Measurements from ENCODE around the gene IGLON5.

IGLON5 gene

GRCh38 chr19:51311351-51312257 is at the start of gene IGLON5:
Gene IGLON5 (plus strand): TSS chr19:51311644. CDS start chr19:51311848, 204 bp downstream.
- no peak for DNase-seq

- no peak for DNase-seq
Measured at GRCh38 chr19:51263808-51264207, 47.6 kb upstream of the IGLON5 start.

- no peak for DNase-seq
Measured at GRCh38 chr19:51271067-51271466, 40.4 kb upstream of the IGLON5 start.

GRCh38 chr19:51272183-51272810 is 39.1 kb upstream of the IGLON5 start:
- DNase-seq = no peak

- DNase-seq = no peak
Measured at GRCh38 chr19:51274049-51274770, 37.2 kb upstream of the IGLON5 start.

GRCh38 chr19:51277112-51277511 is 34.3 kb upstream of the IGLON5 start:
- no peak for DNase-seq

DNA sequence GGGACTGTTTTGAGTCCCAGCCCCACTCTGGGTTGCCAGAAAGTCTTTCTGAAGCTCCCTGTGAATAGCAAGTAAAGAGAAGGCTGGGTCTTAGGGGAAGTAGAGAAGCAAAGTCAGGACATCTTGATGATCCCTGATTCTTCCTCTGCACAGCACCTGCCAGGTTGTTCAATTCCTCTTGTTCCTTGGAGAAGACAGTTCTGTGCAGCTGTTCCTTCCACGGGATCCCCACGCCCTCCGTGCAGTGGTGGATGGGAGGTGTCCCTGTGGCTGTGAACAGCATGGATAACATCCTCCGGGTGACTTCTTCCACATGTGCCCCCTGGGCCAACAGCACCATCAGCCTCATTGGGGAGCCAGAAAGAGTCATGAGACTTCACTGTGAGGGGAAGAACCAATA is 29.1 kb upstream of the IGLON5 start:
- no peak for DNase-seq

DNA sequence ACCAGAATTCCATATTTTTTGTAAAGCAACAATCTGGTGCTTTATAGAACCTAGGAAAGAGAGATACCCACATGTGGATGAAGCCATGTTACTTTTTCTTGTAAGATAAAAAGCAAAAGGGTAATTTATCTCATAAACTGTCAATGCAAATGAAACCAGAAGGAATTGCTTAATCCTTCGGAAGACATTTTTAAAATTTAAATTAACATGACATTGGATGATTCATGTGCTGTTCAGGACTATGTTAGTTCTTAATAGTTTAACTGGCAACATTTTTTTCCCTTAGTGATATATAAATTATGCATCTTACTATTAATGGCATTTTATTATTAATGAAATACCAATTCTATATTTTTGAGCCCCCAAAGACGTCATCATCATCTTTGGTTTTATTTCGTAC is 25.8 kb upstream of the IGLON5 start:
- DNase-seq = no peak

DNA sequence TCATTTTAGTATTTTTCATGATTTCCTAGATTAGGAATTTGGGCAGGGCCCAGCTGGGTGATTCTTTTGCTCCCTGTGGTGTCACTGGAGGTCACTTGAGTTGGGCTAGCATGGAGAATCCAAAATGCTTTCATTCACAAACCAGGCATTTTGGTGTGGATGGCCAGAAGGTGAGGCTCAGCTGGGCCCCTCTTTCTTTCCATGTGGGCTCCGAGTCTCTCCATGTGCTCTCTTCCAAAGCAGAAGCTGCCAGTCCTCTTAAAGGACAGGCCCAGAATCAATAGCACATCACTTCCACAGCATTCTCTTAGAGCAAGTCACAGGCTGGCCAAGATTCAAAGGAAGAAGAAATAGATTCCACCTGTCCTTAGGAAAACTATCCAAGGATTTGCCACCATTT is 21.8 kb upstream of the IGLON5 start:
- DNase-seq = no peak

DNA sequence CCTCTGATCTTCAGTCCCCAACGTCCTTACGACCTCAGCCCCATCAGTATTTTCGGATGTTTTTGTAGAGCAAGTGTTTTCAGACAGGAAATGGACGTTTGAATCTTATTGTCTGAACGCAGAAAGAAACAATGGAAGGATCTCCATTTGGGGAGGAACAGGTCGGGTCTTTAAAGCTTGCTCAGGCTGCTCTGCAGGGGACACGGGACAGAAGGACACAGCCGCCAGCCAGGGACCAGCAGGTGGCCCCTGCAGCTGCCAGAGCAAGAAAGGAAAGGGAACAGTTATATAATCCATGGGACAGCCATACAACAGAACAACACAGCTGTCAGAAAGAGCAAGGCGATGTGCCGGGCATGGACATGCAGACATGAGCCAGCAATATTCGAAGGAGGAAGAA is 18.5 kb upstream of the IGLON5 start:
- no peak for DNase-seq

DNA sequence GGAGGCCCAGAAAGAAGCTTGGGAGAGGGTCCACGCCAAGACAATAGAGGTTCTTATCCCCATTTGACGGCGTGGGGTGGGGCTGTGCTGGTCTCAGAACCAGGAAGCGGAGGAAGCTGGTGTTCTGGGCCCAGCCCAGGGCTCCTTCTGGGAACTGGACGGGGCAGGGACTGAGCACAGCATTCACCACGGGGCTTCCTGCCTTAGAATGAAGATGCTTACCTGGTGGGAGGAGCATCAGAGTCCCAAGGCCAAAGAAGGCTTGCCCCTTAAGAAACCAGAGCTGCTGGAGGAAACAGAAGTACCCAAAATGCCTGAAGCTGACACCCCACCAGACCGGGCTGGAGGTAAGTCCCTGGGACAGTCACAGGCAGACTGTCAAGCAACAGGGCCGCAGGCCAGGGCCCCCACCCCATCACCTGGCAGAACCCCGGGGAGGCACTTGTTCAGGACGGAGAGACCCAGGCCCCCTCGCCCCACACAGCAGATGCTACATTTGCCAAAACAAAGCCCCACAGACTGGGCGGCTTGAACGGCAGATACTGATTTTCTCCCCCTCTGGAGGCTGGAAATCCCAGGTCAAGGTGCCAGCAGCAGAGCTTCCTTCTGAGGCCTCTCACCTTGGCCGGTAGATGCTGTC is 17.8 kb upstream of the IGLON5 start:
- no peak for DNase-seq

DNA sequence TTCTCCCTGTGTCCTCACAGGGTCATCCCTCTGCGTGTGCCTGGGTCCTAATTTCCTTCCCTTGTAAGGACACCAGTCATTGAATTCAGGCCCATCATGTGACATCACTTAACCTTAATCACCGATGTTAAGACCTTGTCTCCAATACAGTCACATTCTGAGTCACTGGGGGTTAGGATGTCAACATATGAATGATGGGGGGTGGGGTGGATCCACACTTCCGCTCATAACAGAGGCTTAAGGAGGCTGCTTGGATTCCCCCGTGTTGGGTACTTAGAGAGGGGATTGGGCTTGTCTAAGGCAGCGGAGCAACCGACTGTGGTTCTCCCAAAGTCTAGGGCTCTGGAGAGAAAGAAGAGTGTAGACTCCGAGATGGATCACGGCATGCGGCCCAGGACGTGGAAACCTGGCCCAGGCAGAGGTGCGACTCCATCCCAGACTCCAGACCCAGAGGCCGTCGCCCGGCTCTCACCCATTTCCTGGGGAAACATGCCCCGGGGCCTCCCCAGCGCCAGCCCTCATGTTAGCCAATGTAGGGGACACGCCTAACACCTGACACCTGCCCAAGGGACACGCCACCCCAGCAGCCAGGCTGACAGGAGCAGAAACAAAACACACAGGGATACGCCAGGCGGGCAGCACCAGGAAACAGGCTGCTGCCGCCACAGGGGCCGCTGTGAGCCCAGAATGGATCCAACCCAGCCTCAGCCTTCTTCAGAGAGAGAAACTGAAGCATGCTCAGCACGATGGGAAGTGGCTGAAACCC is 17.1 kb upstream of the IGLON5 start:
- DNase-seq = no peak

GRCh38 chr19:51294977-51295375 is 16.5 kb upstream of the IGLON5 start:
- DNase-seq = no peak

- DNase-seq = no peak
Measured at GRCh38 chr19:51295382-51296126, 15.9 kb upstream of the IGLON5 start.

- no peak for DNase-seq
Measured at GRCh38 chr19:51296336-51297093, 14.9 kb upstream of the IGLON5 start.

GRCh38 chr19:51297406-51297805 is 14.0 kb upstream of the IGLON5 start:
- DNase-seq = no peak

GRCh38 chr19:51301266-51301665 is 10.2 kb upstream of the IGLON5 start:
- no peak for DNase-seq

DNA sequence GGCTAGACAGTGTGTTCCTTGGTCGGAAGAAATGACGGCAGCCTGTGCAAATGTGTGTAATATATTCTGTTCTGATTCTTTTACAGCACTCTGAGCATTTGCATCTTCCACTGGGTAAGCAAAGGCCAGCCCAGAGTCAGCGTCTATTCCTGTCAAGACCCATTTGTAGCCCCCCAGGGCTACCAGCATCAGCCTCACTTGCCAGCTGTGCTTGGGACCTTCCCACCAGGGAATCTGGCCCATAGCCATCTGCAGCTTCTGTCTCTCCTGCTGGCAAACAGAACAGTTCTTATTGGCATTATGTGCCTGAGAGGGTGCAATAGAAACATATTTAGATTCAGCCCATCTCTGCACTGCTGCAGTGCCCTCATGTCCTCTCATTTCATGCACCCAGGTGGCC is 6.0 kb upstream of the IGLON5 start:
- DNase-seq = no peak

DNA sequence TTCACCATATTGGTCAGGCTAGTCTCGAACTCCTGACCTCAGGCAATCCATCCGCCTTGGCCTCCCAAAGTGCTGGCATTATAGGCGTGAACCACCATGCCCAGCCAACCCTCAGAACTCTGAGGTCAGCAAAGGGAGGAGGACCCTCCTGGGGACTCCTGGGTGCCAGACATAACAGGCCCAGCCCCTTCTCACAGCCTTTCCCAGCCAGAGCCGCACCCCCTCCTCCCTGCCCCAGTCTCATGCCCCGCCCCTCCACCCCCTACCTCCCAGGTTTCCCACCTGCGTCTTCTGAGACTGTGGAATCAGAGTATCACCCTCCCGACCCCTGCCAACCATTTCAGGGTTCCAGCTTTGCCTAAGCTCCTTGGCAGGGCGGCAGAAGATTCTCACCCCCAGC is 5.2 kb downstream of the IGLON5 start:
- no peak for DNase-seq

DNA sequence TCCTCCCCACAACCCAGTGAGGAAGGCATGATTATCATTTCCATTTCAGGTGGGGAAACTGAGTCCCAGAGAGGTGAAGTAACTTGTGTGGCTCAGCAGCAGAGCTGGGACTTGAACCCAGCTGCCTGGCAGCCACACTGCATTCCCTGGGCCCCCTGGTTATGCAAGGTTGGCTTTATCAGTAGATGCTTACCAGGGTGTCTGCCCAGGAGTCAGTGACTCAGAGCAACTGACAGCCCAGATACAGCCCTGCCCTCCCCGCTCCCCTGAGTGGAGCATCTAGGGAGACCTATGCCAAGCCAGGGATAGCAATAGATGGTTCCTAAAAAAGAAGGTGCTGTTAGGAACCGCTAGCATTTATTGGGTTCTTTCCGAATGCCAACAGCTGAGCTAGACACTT is 5.9 kb downstream of the IGLON5 start:
- no peak for DNase-seq

DNA sequence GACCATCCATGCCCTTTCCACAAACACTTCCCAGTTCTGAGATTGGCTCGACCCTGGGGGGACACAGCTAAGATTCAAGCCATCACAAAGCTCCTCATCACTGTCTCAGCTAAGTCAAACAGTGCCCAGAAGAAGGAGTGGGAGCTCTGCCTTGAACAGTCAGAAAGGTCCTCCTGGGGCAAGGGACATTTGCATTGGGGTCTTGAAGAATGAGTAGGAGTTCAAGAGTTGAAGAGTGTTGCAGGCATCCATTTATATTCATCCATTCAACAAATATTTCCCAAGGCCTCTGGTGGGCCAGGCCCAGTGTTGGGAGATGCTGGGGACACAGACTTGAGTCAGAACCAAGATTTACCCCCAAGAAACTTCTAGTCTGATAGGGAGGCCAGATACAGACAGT is 6.5 kb downstream of the IGLON5 start:
- DNase-seq = no peak
